Esophagus squamous epithelium (tissue), 5 donors: Measurements from ENCODE around the gene GTPBP3. TPM values are rescaled to one million over a fixed set of nuclear protein-coding genes. Genes with fewer than 3 reads are reported as not detected.

ENCODE experiments used
- DNase-seq: peaks from one replicate; lab custom pipeline; 2025; lab: John Stamatoyannopoulos, UW
- H3K27ac ChIP-seq, 4 donors: fragments of 200-600 bp; sonication (generic); one replicate each; pipeline ENCODE4 v1.5.1; 2016 to 2019; ENCODE audit warnings: mild to moderate bottlenecking in 1 of 4
- H3K27me3 ChIP-seq, 4 donors: fragments of 200-600 bp; sonication (generic); 1 replicate in 3 of 4; 2 replicates in 1 of 4; pipeline versions ENCODE4 v1.5.1 to v1.6.0; 2017 to 2021; ENCODE audit warnings: antibody characterized with exemption in 1 of 4
- H3K36me3 ChIP-seq, 3 donors: fragments of 200-600 bp; sonication (generic); one replicate each; pipeline ENCODE4 v1.5.1; 2016 to 2019
- H3K4me1 ChIP-seq, 3 donors: fragments of 200-600 bp; sonication (generic); one replicate each; pipeline ENCODE4 v1.5.1; 2017 to 2019
- H3K4me3 ChIP-seq, 4 donors: fragments of 200-600 bp; sonication (generic); 1 replicate in 3 of 4; 2 replicates in 1 of 4; pipeline ENCODE4 v1.5.1; 2016 to 2019; ENCODE audit warnings: mild to moderate bottlenecking in 2 of 4, moderate library complexity in 1 of 4
- H3K9me3 ChIP-seq, 3 donors: fragments of 200-600 bp; sonication (generic); one replicate each; pipeline ENCODE4 v1.5.1; 2016 to 2019
- CTCF ChIP-seq, 6 experiments: fragments of 450-650 bp in 4 of 6; fragments of 200-600 bp in 2 of 6; sonication (generic) in 2 of 6; IDR thresholded peaks; one replicate each; pipeline ENCODE4 v1.5.1; 2016 to 2019; ENCODE audit warnings: antibody characterized with exemption in 6 of 6, mild to moderate bottlenecking in 4 of 6, moderate library complexity in 4 of 6
- POLR2A ChIP-seq, 4 donors: fragments of 450-650 bp; IDR thresholded peaks; one replicate each; pipeline ENCODE4 v1.6.1; 2017; ENCODE audit warnings: antibody characterized with exemption in 4 of 4, mild to moderate bottlenecking in 4 of 4, moderate library complexity in 3 of 4
- WGBS, 2 donors: methylation state at CpG; one replicate each; pipeline ENCODE4 v1.1.5; 2018; 5-methylcytosine and 5-hydroxymethylcytosine counted together
- intact Hi-C: fragments of 100-400 bp; cut with DNase I; formaldehyde crosslinking; loops from one replicate; pipeline ENCODE4 v1.15.0; 2022
- total RNA-seq, 4 donors: library from RNA; depleted of rRNA; stranded (reverse); fragments of >200 nt; gene quantifications; one replicate each; pipeline ENCODE4 v1.1.0, GENCODE V29; 2016
- donor health status: DM: yes; HTN: yes; CAD: no.

Gene GTPBP3
- total RNA-seq, 4 donors from 2014 or later, result 22.7 to 34.9 (median 31.4) TPM

GRCh38 chr19:17309198-17309964, 28.0 kb upstream of the GTPBP3 start, which contains the start of gene DDA1:
Gene DDA1, plus strand, starts transcription at chr19:17309563. Its CDS starts 92 bp downstream, at chr19:17309655.
- intact Hi-C loops, result no loop called here
- peak; percentile 95 for DNase-seq
- H3K4me1 ChIP-seq, result peaks cover 30 to 73% (median 48%) of the 10 kb centered on the region in 3 donors
- peak in 3 of 4 donors; percentile 64 to 74 (median 71) for TF ChIP-seq POLR2A (IDR thresholded peaks at IDR 0.05)
- peak in 1 of 6 experiments; percentile 39 for TF ChIP-seq CTCF (IDR thresholded peaks at IDR 0.05)
- peak within 1 kb of the TSS; percentile 91 to 99 (median 93) for H3K4me3 ChIP-seq
- WGBS, 2 donors, result 0% methylated on average over 11 to 24 of the region's 46 CpGs
- peaks cover 7 to 27% (median 10%) of the 10 kb centered on the region in 3 donors for H3K36me3 ChIP-seq
- H3K27me3 ChIP-seq, result no peaks in the 10 kb centered on the region
- H3K27ac ChIP-seq, result peak within 1 kb of the TSS; percentile 90 to 93 (median 91)
- H3K9me3 ChIP-seq, result no peaks in the 10 kb centered on the region

DNA sequence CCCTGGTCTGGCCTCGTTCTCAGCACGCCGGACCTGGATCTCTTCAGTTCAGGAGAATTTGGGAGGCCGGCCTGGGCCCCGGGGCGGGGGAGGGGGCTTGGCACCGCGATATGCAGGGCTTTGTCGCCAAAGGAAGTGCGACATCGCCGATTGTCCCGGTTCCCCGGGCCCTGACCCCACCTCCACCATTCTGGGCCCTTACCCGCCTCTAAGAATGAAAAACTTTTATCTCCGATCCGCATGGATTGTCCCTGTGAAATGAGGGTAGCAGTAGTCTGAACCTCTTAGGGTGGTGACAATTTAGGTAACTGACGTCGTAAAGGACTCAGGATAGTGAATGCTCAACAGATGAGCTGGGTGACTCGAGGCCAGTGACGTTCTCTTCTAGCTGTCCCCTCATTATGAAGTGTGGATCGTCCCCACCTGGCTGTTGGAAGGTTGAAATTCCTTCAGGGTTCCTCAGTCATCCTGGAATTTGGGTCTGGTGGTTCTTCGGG, 27.3 kb upstream of the GTPBP3 start:
- Histone ChIP-seq H3K27ac (peak overlapping the region; percentile 90 to 93 (median 91)), H3K9me3 (no peaks in the 10 kb centered on the region), H3K4me3 (peak overlapping the region; percentile 91 to 99 (median 93)), H3K36me3 (peaks cover 11 to 32% (median 15%) of the 10 kb centered on the region in 3 donors), H3K27me3 (no peaks in the 10 kb centered on the region), H3K4me1 (peaks cover 24 to 66% (median 42%) of the 10 kb centered on the region in 3 donors)
- DNase-seq, result no peak
- 4 to 8% methylated on average over 8 to 17 of the region's 23 CpGs for WGBS, 2 donors
- TF ChIP-seq CTCF (IDR thresholded peaks at IDR 0.05), result no peak
- intact Hi-C loops, result no loop called here

DNA sequence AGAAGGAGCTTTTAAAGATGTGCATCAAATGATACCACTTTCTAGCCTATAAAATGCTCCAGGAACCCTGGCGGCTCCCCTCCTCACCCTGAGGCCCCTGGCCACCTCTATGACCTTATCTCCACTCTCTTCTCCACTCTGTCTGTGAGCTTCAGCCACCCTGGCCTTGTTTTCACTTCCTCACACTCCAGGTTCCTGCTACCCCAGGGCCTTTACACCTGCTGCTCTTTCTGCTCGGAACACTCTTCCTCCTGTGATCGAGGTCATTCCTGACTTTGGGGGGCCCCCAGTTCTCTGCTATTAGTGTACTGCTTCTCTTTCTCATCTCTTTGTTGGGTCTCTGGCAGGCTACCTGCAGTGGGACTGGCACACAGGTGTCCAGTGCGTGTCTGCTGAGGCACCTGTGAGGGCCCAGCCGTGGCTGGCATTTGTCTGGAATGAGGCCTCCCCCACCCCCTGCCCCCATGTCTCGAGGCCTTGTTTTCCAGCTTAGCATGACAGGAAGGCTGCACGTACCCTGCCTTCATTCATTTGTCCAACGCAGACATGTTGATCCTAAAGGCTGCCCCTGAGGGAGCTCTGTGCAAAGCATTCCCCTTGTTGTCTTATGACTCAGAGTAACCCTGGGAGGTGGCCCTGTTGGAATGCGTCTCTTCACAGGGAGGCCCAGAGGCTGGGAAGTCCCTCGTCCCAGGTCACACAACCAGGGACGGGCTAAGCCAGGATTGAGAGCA, 25.7 kb upstream of the GTPBP3 start:
- 65% methylated on average over 7 of the region's 11 CpGs for WGBS, 2 donors
- H3K27ac ChIP-seq, result no peak overlapping the region
- TF ChIP-seq CTCF (IDR thresholded peaks at IDR 0.05), result no peak
- TF ChIP-seq POLR2A (IDR thresholded peaks at IDR 0.05), result no peak

GRCh38 chr19:17312189-17313113, 24.9 kb upstream of the GTPBP3 start:
- Histone ChIP-seq H3K4me3 (no peak overlapping the region), H3K9me3 (no peaks in the 10 kb centered on the region), H3K27ac (no peak overlapping the region), H3K36me3 (peaks cover 11 to 51% (median 24%) of the 10 kb centered on the region in 3 donors), H3K27me3 (no peaks in the 10 kb centered on the region), H3K4me1 (peaks cover 24 to 51% (median 31%) of the 10 kb centered on the region in 3 donors)
- intact Hi-C loops, result no loop called here
- TF ChIP-seq CTCF (IDR thresholded peaks at IDR 0.05) (no peak), POLR2A (IDR thresholded peaks at IDR 0.05) (no peak)
- WGBS, 2 donors, result 65 to 91% methylated on average over 4 to 11 of the region's 20 CpGs
- no peak for DNase-seq

More for the DNA sequence above, 25.7 kb upstream of the GTPBP3 start:
- intact Hi-C loops, result no loop called here
- no peak for DNase-seq
- peaks cover 24 to 55% (median 36%) of the 10 kb centered on the region in 3 donors for H3K4me1 ChIP-seq
- H3K4me3 ChIP-seq, result no peak overlapping the region
- no peaks in the 10 kb centered on the region for H3K9me3 ChIP-seq
- H3K36me3 ChIP-seq, result peaks cover 11 to 46% (median 24%) of the 10 kb centered on the region in 3 donors
- no peaks in the 10 kb centered on the region for H3K27me3 ChIP-seq
